HEK293 (cell line): ENCODE results near the gene STRN.

ENCODE experiments used
- CTCF ChIA-PET: fragments of 350-600 bp; formaldehyde crosslinking; extraction: SDS; loops from one replicate; lab custom pipeline; 2021; ENCODE audit warnings: antibody characterized with exemption; lab: Yijun Ruan, JAX
- POLR2A ChIA-PET: fragments of 300-600 bp; formaldehyde crosslinking; extraction: SDS; loops from one replicate; lab custom pipeline; 2020; ENCODE audit warnings: antibody characterized with exemption, inconsistent platforms; lab: Yijun Ruan, JAX
- H3K27ac ChIP-seq: fragments of 200-500 bp; sonication (Bioruptor generic); 2 replicates; pipeline ENCODE4 v1.5.1; 2014; ENCODE audit warnings: low read depth, low read length, control low read depth, inconsistent platforms; ENCODE audit errors: extremely low read depth
- H3K36me3 ChIP-seq, 2 experiments: fragments of 200-500 bp in 1 of 2; sonication (Bioruptor generic) in 1 of 2; 1 replicate in 1 of 2; 2 replicates in 1 of 2; pipeline ENCODE4 v1.5.1; 2014 to 2017; ENCODE audit warnings: inconsistent platforms in 2 of 2, low read length in 2 of 2; ENCODE audit not compliant: control insufficient read depth in 2 of 2, insufficient read depth in 1 of 2
- H3K4me1 ChIP-seq: fragments of 200-500 bp; sonication (Bioruptor generic); 2 replicates; pipeline ENCODE4 v1.5.1; 2014; ENCODE audit warnings: mild to moderate bottlenecking, low read length, inconsistent platforms; ENCODE audit not compliant: control insufficient read depth, insufficient read depth
- H3K4me3 ChIP-seq: 2 replicates; pipeline ENCODE4 v1.5.1; 2011; ENCODE audit warnings: low read depth, mild to moderate bottlenecking, control low read depth, low read length, moderate library complexity
- H3K9me3 ChIP-seq: fragments of 200-500 bp; sonication (Bioruptor generic); 2 replicates; pipeline ENCODE4 v1.5.1; 2014; ENCODE audit warnings: low read depth, low read length, inconsistent platforms; ENCODE audit not compliant: control insufficient read depth, insufficient read depth
- BCL11A ChIP-seq: fragments of 450-650 bp; formaldehyde crosslinking; IDR thresholded peaks from 2 replicates; pipeline ENCODE4 v1.5.1; 2016; ENCODE audit warnings: low read depth, missing biosample characterization, missing genetic modification characterization
- HOXC10 ChIP-seq: sonication (generic); formaldehyde crosslinking; IDR thresholded peaks from 2 replicates; pipeline ENCODE4 v1.8.1; 2023; ENCODE audit warnings: mild to moderate bottlenecking, missing genetic modification reagents
- KLF10 ChIP-seq: fragments of 450-650 bp; IDR thresholded peaks from 2 replicates; pipeline ENCODE4 v1.5.1; 2018; ENCODE audit warnings: missing biosample characterization, mild to moderate bottlenecking, missing genetic modification characterization
- SALL2 ChIP-seq: fragments of 450-650 bp; formaldehyde crosslinking; IDR thresholded peaks from 2 replicates; pipeline ENCODE4 v1.5.0; 2017; ENCODE audit warnings: missing biosample characterization, mild to moderate bottlenecking, missing genetic modification characterization, borderline replicate concordance
- SP3 ChIP-seq: fragments of 450-650 bp; formaldehyde crosslinking; IDR thresholded peaks from 2 replicates; pipeline ENCODE4 v1.5.1; 2016; ENCODE audit warnings: missing biosample characterization, missing genetic modification characterization
- TCF7L2 ChIP-seq: IDR thresholded peaks from 2 replicates; pipeline ENCODE4 v1.6.1; 2011; ENCODE audit warnings: low read depth, mild to moderate bottlenecking, inconsistent platforms, low read length, moderate library complexity, borderline replicate concordance
- ZNF121 ChIP-seq: fragments of 450-650 bp; formaldehyde crosslinking; IDR thresholded peaks from 2 replicates; pipeline ENCODE4 v1.5.1; 2016; ENCODE audit warnings: missing biosample characterization, missing genetic modification characterization
- ZNF140 ChIP-seq: fragments of 450-650 bp; formaldehyde crosslinking; IDR thresholded peaks from 2 replicates; pipeline ENCODE4 v1.5.1; 2016; ENCODE audit warnings: missing biosample characterization, missing genetic modification characterization
- ZNF146 ChIP-seq: fragments of 450-650 bp; formaldehyde crosslinking; IDR thresholded peaks from 2 replicates; pipeline ENCODE4 v1.5.1; 2016; ENCODE audit warnings: missing biosample characterization, missing genetic modification characterization
- ZNF157 ChIP-seq: fragments of 450-650 bp; formaldehyde crosslinking; IDR thresholded peaks from 2 replicates; pipeline ENCODE4 v1.5.1; 2016; ENCODE audit warnings: missing biosample characterization, missing genetic modification characterization
- ZNF311 ChIP-seq: fragments of 450-650 bp; formaldehyde crosslinking; IDR thresholded peaks from 2 replicates; pipeline ENCODE4 v1.5.1; 2017; ENCODE audit warnings: missing biosample characterization, missing genetic modification characterization, borderline replicate concordance
- ZNF335 ChIP-seq: fragments of 450-650 bp; formaldehyde crosslinking; conservative IDR thresholded peaks from 2 replicates; pipeline ENCODE4 v1.5.1; 2016; ENCODE audit warnings: missing biosample characterization, missing genetic modification characterization
- ZNF37A ChIP-seq: fragments of 450-650 bp; IDR thresholded peaks from 2 replicates; pipeline ENCODE4 v1.5.1; 2018; ENCODE audit warnings: missing biosample characterization, missing genetic modification characterization
- ZNF48 ChIP-seq: fragments of 450-650 bp; formaldehyde crosslinking; IDR thresholded peaks from 2 replicates; pipeline ENCODE4 v1.5.1; 2016; ENCODE audit warnings: missing biosample characterization, missing genetic modification characterization
- ZNF561 ChIP-seq: fragments of 450-650 bp; IDR thresholded peaks from 2 replicates; pipeline ENCODE4 v1.5.1; 2018; ENCODE audit warnings: missing biosample characterization, missing genetic modification characterization, borderline replicate concordance
- ZNF585B ChIP-seq: fragments of 450-650 bp; formaldehyde crosslinking; IDR thresholded peaks from 2 replicates; pipeline ENCODE4 v1.5.1; 2016; ENCODE audit warnings: missing biosample characterization, missing genetic modification characterization
- ZNF624 ChIP-seq: fragments of 450-650 bp; formaldehyde crosslinking; IDR thresholded peaks from 2 replicates; pipeline ENCODE4 v1.5.1; 2017; ENCODE audit warnings: missing biosample characterization, missing genetic modification characterization
- ZNF645 ChIP-seq: fragments of 450-650 bp; formaldehyde crosslinking; IDR thresholded peaks from 2 replicates; pipeline ENCODE4; 2016; ENCODE audit warnings: missing biosample characterization, missing genetic modification characterization
- ZNF658 ChIP-seq: fragments of 450-650 bp; formaldehyde crosslinking; IDR thresholded peaks from 2 replicates; pipeline ENCODE4; 2016; ENCODE audit warnings: missing biosample characterization, missing genetic modification characterization
- ZNF670 ChIP-seq: fragments of 450-650 bp; formaldehyde crosslinking; IDR thresholded peaks from 2 replicates; pipeline ENCODE4 v1.5.1; 2016; ENCODE audit warnings: missing biosample characterization, missing genetic modification characterization, low read depth
- ZNF76 ChIP-seq: fragments of 450-650 bp; formaldehyde crosslinking; IDR thresholded peaks from 2 replicates; pipeline ENCODE4; 2016; ENCODE audit warnings: low read depth, missing biosample characterization, missing genetic modification characterization, borderline replicate concordance
- ZNF791 ChIP-seq: fragments of 450-650 bp; formaldehyde crosslinking; IDR thresholded peaks from 2 replicates; pipeline ENCODE4 v1.5.1; 2016; ENCODE audit warnings: missing biosample characterization, missing genetic modification characterization
- ZSCAN23 ChIP-seq: fragments of 450-650 bp; formaldehyde crosslinking; IDR thresholded peaks from 2 replicates; pipeline ENCODE4 v1.5.1; 2016; ENCODE audit warnings: missing biosample characterization, missing genetic modification characterization

Gene STRN

GRCh38 chr2:36919041-36919837 is 47.1 kb downstream of the STRN start:
- no peak overlapping the region for H3K27ac ChIP-seq
- H3K9me3 ChIP-seq = no peaks in the 10 kb centered on the region
- H3K4me3 ChIP-seq = no peak overlapping the region
- TF ChIP-seq SP3 (tag by site-specific recombination) (no peak), ZNF658 (tag by site-specific recombination) (no peak), ZNF645 (tag by site-specific recombination) (no peak), ZNF335 (tag by site-specific recombination) (no peak), ZNF48 (tag by site-specific recombination) (no peak), SALL2 (tag by site-specific recombination) (no peak), ZNF561 (tag by site-specific recombination) (no peak), ZNF311 (tag by site-specific recombination) (no peak), KLF10 (tag by site-specific recombination) (no peak), ZNF140 (tag by site-specific recombination) (no peak), ZNF121 (no peak)
- ChIA-PET CTCF (interaction anchor here (0.6 to 1.3 kb wide), 8 partner anchors 12 to 375 kb away, joined by 3 to 4 read pairs (median 3); no protein-coding TSS in a partner anchor), POLR2A (interaction anchor here (0.8 to 0.9 kb wide), 2 partner anchors 42 to 47 kb away, joined by 3 to 4 read pairs; partner anchors contain the start of gene STRN)
- H3K4me1 ChIP-seq = no peaks in the 10 kb centered on the region; the same call in 1 of the 2 replicates
- H3K36me3 ChIP-seq = peaks cover 0 to 6% of the 10 kb centered on the region in 2 experiments; a peak in 2 of 3 replicates

GRCh38 chr2:36918307-36918706 is 48.0 kb downstream of the STRN start:
- no peak overlapping the region for H3K4me3 ChIP-seq
- TF ChIP-seq BCL11A (no peak), TCF7L2 (no peak), ZNF157 (tag by site-specific recombination) (no peak), ZNF585B (tag by site-specific recombination) (no peak), ZNF76 (no peak), HOXC10 (CRISPR knock-in tag) (no peak), ZNF791 (tag by site-specific recombination) (no peak), ZSCAN23 (tag by site-specific recombination) (no peak), ZNF645 (tag by site-specific recombination) (no peak), ZNF146 (tag by site-specific recombination) (no peak), ZNF37A (tag by site-specific recombination) (no peak), ZNF140 (tag by site-specific recombination) (no peak), ZNF670 (tag by site-specific recombination) (no peak), ZNF624 (tag by site-specific recombination) (no peak)
- H3K27ac ChIP-seq = no peak overlapping the region
- ChIA-PET CTCF (interaction anchor here (0.6 to 1.3 kb wide), 7 partner anchors 11 to 374 kb away, joined by 3 to 4 read pairs (median 3); no protein-coding TSS in a partner anchor), POLR2A (no interaction called here)
- peaks cover 0 to 6% of the 10 kb centered on the region in 2 experiments; a peak in 2 of 3 replicates for H3K36me3 ChIP-seq
- no peaks in the 10 kb centered on the region for H3K9me3 ChIP-seq
- no peaks in the 10 kb centered on the region; the same call in 1 of the 2 replicates for H3K4me1 ChIP-seq
